Measurements from ENCODE around the gene GRIP2. TPM values are rescaled to one million over a fixed set of nuclear protein-coding genes. Genes with fewer than 3 reads are reported as not detected.

GRIP2 gene
- total and polyA plus RNA-seq, 2 experiments from 2014 or later: 0.06 TPM; not detected in 1

DNA sequence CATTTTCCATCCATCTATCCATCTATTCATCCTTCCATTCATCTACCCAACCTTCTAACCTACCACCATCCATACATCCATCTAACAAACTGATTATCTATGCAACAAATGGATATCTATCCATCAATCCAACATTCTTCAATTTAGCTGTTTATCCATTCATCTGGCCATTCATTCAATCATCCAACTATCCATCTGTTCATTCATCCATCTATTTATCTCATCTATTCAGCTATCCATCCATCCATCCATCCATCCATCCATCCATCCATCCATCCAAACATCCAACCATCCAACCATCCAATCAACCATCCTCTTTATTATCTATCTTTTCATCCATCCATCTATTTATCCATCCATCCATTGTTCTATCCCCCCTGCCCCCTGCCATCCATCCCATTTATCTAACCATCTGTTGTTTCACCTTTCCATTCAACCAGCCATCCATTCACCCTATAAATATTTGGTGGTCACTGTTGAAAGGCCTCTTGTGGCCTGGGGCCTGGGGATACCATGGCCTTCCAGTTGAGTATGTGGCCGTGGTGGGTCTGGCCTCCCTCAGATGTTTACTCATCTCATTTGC lies 93.1 kb downstream of the GRIP2 start:
- no peaks in the 10 kb centered on the region for H3K4me1 ChIP-seq (ENCODE audit: low read depth)
- peaks cover 10% of the 10 kb centered on the region for H3K36me3 ChIP-seq
- H3K27ac ChIP-seq: no peak overlapping the region
- no peak overlapping the region for H3K4me3 ChIP-seq
- DNase-seq (ENCODE audit: low read depth in 1 of 2, low spot score in 1 of 2): no peak
- TF ChIP-seq, protein P1, sequence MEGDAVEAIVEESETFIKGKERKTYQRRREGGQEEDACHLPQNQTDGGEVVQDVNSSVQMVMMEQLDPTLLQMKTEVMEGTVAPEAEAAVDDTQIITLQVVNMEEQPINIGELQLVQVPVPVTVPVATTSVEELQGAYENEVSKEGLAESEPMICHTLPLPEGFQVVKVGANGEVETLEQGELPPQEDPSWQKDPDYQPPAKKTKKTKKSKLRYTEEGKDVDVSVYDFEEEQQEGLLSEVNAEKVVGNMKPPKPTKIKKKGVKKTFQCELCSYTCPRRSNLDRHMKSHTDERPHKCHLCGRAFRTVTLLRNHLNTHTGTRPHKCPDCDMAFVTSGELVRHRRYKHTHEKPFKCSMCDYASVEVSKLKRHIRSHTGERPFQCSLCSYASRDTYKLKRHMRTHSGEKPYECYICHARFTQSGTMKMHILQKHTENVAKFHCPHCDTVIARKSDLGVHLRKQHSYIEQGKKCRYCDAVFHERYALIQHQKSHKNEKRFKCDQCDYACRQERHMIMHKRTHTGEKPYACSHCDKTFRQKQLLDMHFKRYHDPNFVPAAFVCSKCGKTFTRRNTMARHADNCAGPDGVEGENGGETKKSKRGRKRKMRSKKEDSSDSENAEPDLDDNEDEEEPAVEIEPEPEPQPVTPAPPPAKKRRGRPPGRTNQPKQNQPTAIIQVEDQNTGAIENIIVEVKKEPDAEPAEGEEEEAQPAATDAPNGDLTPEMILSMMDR (IDR thresholded peaks at IDR 0.05; ENCODE audit: low read depth, low read length): no peak
- no peaks in the 10 kb centered on the region for H3K9me3 ChIP-seq (ENCODE audit: low read depth)
- H3K27me3 ChIP-seq: no peaks in the 10 kb centered on the region

DNA sequence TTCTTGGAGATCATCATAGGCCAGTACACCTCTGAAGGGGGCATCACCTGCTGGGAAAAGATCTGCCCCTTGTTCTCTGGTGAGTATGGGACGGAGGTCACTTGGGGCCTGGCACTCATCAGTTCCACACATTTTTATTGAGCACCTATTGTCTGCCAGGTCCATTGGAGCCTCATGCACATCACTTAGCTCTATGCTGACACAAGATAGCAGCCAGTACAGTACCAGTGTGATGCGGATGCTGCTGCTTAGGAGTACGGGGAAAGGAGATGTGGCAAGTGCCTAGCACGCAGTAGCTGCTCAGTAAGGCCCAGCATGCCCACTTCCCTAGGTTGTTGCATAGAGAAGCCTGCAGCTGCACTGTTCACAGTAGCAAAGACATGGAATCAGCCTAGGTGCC lies 94.4 kb downstream of the GRIP2 start:
- no peaks in the 10 kb centered on the region for H3K4me1 ChIP-seq (ENCODE audit: low read depth)
- H3K27ac ChIP-seq: no peak overlapping the region
- H3K4me3 ChIP-seq: no peak overlapping the region
- no peak for DNase-seq (ENCODE audit: low read depth in 1 of 2, low spot score in 1 of 2)
- H3K27me3 ChIP-seq: no peaks in the 10 kb centered on the region
- TF ChIP-seq, protein P1 (IDR thresholded peaks at IDR 0.05; ENCODE audit: low read depth, low read length): no peak
- no peaks in the 10 kb centered on the region for H3K9me3 ChIP-seq (ENCODE audit: low read depth)
- peaks cover 10% of the 10 kb centered on the region for H3K36me3 ChIP-seq

DNA sequence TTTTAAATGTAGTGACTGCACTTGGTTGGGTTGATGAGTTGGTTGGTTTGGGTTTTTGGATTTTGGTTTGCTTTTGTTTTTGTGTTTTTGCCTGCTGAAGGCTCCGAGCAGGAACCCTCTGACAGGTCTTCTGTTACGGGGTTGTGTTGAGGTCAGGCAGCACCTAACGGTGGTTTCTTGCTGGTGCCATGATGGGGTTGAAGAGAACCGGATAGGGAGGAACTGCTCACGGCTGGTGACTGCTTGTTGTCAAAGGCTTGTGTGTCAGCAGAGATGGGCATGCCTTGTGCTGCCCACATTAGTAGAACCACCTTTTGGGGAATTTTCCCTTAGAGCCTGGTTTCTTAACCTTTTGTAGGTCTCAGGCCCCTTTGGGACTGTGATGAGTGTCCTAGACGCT lies 95.8 kb downstream of the GRIP2 start:
- Histone ChIP-seq H3K36me3 (peaks cover 10% of the 10 kb centered on the region), H3K27ac (no peak overlapping the region), H3K9me3 (ENCODE audit: low read depth) (no peaks in the 10 kb centered on the region), H3K27me3 (no peaks in the 10 kb centered on the region), H3K4me1 (ENCODE audit: low read depth) (peaks cover 13% of the 10 kb centered on the region), H3K4me3 (no peak overlapping the region)
- TF ChIP-seq, protein P1 (IDR thresholded peaks at IDR 0.05; ENCODE audit: low read depth, low read length): no peak
- DNase-seq (ENCODE audit: low read depth in 1 of 2, low spot score in 1 of 2): no peak

DNA sequence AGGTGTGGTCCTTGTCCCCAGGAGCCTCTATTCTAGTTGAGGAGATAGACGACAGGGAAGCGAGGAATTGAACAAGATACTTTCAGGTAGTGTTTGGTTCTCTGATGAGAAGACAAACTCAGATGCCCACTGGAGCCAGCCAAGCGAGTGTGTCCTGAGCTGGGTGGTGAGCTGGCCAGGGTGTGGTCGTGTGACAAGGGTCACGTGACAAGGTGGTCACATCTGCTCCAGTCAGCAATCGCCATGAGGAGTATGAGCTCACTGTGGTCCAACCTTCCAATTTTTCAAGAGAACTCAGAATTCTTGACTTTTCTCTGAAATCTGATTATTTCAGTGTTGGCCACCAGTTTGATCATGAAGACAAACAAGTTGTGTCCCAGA lies 98.2 kb downstream of the GRIP2 start:
- TF ChIP-seq, protein P1 (IDR thresholded peaks at IDR 0.05; ENCODE audit: low read depth, low read length): no peak
- H3K4me1 ChIP-seq (ENCODE audit: low read depth): peaks cover 16% of the 10 kb centered on the region
- no peak overlapping the region for H3K27ac ChIP-seq
- no peaks in the 10 kb centered on the region for H3K27me3 ChIP-seq
- H3K9me3 ChIP-seq (ENCODE audit: low read depth): no peaks in the 10 kb centered on the region
- no peak overlapping the region for H3K4me3 ChIP-seq
- no peaks in the 10 kb centered on the region for H3K36me3 ChIP-seq
- no peak for DNase-seq (ENCODE audit: low read depth in 1 of 2, low spot score in 1 of 2)

DNA sequence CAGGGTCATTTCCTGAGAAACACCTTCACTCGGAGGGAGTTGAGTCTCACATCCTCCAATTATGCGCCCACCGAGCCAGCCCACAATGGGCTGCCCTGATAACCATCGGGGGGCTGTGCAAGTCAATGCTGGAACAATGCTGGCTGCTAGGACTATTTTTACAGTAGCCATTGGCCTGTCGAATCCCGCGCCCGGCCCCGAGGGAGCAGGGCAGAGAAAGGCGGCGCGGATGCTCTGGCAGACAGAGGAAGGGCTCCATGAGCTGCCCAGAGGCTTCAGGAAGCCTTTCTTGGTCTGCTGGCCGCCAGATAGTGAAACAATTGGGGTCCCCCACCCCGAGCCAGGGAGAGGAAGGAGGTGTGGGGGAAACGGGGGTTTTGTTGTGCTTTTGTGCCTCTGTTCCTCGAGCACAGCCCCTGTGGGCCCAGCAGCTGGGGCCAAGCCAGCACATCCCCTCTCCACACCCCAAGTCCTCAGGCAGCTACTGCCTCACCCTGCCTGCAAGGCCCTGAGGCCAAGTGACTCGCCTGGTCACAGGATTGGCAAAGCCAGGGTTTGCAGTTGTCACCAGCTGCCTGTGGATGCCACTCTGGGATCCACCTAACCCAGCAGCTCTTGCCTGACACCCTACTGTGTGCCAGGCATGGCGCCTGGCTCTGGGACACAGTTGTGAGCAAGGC lies 98.8 kb downstream of the GRIP2 start:
- H3K27ac ChIP-seq: no peak overlapping the region
- H3K9me3 ChIP-seq (ENCODE audit: low read depth): no peaks in the 10 kb centered on the region
- no peaks in the 10 kb centered on the region for H3K36me3 ChIP-seq
- H3K4me1 ChIP-seq (ENCODE audit: low read depth): peaks cover 16% of the 10 kb centered on the region
- TF ChIP-seq, protein P1 (IDR thresholded peaks at IDR 0.05; ENCODE audit: low read depth, low read length): no peak
- H3K4me3 ChIP-seq: no peak overlapping the region
- H3K27me3 ChIP-seq: no peaks in the 10 kb centered on the region
- DNase-seq (ENCODE audit: low read depth in 1 of 2, low spot score in 1 of 2): no peak

All from cardiac muscle cell (in vitro differentiated cells and primary cell).